ENCODE data around the gene SEMA6A. TPM values are rescaled to one million over a fixed set of nuclear protein-coding genes. Genes with fewer than 3 reads are reported as not detected.

Gene SEMA6A
- polyA plus RNA-seq, 1 donor (not counting 4 experiments of a cell fraction or from before 2014, with no cell fraction given): 0.68 TPM

GRCh38 chr5:116473706-116474105, 100.9 kb downstream of the SEMA6A start:
- Histone ChIP-seq H3K27me3 (ENCODE audit: control insufficient read depth, extremely low read depth, insufficient read depth, low read length) (no peaks in the 10 kb centered on the region), H3K4me2 (ENCODE audit: control insufficient read depth, extremely low read depth, insufficient read depth, low read depth, low read length) (no peak overlapping the region), H3K4me3 (ENCODE audit: control insufficient read depth in 2 of 3, extremely low read depth in 1 of 3, insufficient read depth in 2 of 3, low read depth in 1 of 3, low read length in 3 of 3) (no peak overlapping the region), H3K9ac (ENCODE audit: control insufficient read depth, extremely low read depth, insufficient read depth, low read length) (no peak overlapping the region), H3K9me3 (ENCODE audit: control insufficient read depth, low read depth, low read length) (no peaks in the 10 kb centered on the region), H3K9me1 (ENCODE audit: control insufficient read depth, extremely low read depth, insufficient read depth, low read length) (no peaks in the 10 kb centered on the region), H2AFZ (ENCODE audit: control insufficient read depth, low read length) (no peak overlapping the region), H3K79me2 (ENCODE audit: control insufficient read depth, insufficient read depth, low read length) (no peaks in the 10 kb centered on the region), H3K4me1 (ENCODE audit: control insufficient read depth, extremely low read depth, insufficient read depth, low read length) (no peaks in the 10 kb centered on the region), H3K27ac (ENCODE audit: control insufficient read depth, insufficient read depth, low read length) (no peak overlapping the region), H3K36me3 (ENCODE audit: control insufficient read depth in 2 of 2, extremely low read depth in 1 of 2, insufficient read depth in 2 of 2, low read length in 2 of 2) (no peaks in the 10 kb centered on the region), H4K20me1 (ENCODE audit: control insufficient read depth, extremely low read depth, insufficient read depth, low read length) (no peaks in the 10 kb centered on the region)
- dilution Hi-C loops (cut with MboI; ENCODE audit: extremely low pct_ligation_motif_present, low sequenced_read_pairs): no loop called here
- TF ChIP-seq CTCF (optimal IDR thresholded peaks at IDR 0.05 in 1 of 3, IDR thresholded peaks at IDR 0.05 in 1 of 3, conservative IDR thresholded peaks at IDR 0.05 in 1 of 3; ENCODE audit: extremely low read depth in 1 of 3, insufficient read depth in 2 of 3, low read length in 3 of 3) (no peak), EZH2 (IDR thresholded peaks at IDR 0.05; ENCODE audit: low read length) (no peak)
- DNase-seq (ENCODE audit: low read depth, low spot score): no peak
- FAIRE-seq: no peak

- Histone ChIP-seq H3K27me3 (ENCODE audit: control insufficient read depth, extremely low read depth, insufficient read depth, low read length) (no peaks in the 10 kb centered on the region), H3K36me3 (ENCODE audit: control insufficient read depth in 2 of 2, extremely low read depth in 1 of 2, insufficient read depth in 2 of 2, low read length in 2 of 2) (no peaks in the 10 kb centered on the region), H3K79me2 (ENCODE audit: control insufficient read depth, insufficient read depth, low read length) (no peaks in the 10 kb centered on the region), H3K4me3 (ENCODE audit: control insufficient read depth in 2 of 3, extremely low read depth in 1 of 3, insufficient read depth in 2 of 3, low read depth in 1 of 3, low read length in 3 of 3) (no peak overlapping the region), H4K20me1 (ENCODE audit: control insufficient read depth, extremely low read depth, insufficient read depth, low read length) (no peaks in the 10 kb centered on the region), H3K4me1 (ENCODE audit: control insufficient read depth, extremely low read depth, insufficient read depth, low read length) (no peaks in the 10 kb centered on the region), H3K27ac (ENCODE audit: control insufficient read depth, insufficient read depth, low read length) (no peak overlapping the region), H2AFZ (ENCODE audit: control insufficient read depth, low read length) (no peak overlapping the region), H3K4me2 (ENCODE audit: control insufficient read depth, extremely low read depth, insufficient read depth, low read depth, low read length) (no peak overlapping the region), H3K9me3 (ENCODE audit: control insufficient read depth, low read depth, low read length) (no peaks in the 10 kb centered on the region), H3K9ac (ENCODE audit: control insufficient read depth, extremely low read depth, insufficient read depth, low read length) (no peak overlapping the region), H3K9me1 (ENCODE audit: control insufficient read depth, extremely low read depth, insufficient read depth, low read length) (no peaks in the 10 kb centered on the region)
- dilution Hi-C loops (cut with MboI; ENCODE audit: extremely low pct_ligation_motif_present, low sequenced_read_pairs): no loop called here
- DNase-seq (ENCODE audit: low read depth, low spot score) (no peak), FAIRE-seq (no peak)
- TF ChIP-seq CTCF (optimal IDR thresholded peaks at IDR 0.05 in 1 of 3, IDR thresholded peaks at IDR 0.05 in 1 of 3, conservative IDR thresholded peaks at IDR 0.05 in 1 of 3; ENCODE audit: extremely low read depth in 1 of 3, insufficient read depth in 2 of 3, low read length in 3 of 3) (no peak), EZH2 (IDR thresholded peaks at IDR 0.05; ENCODE audit: low read length) (no peak)
Measured at GRCh38 chr5:116472274-116472673, 102.3 kb downstream of the SEMA6A start.
